GM18499 (cell line): ENCODE data around the gene OR52R1.
"Not testable (repeated sequence)": the region's sequence is repeated elsewhere in the genome, so short reads cannot be mapped to it uniquely, and the experiment has no call there.

Source experiments
- ATAC-seq: cut with Tn5 transposase; IDR thresholded peaks from one replicate; pipeline ENCODE4 v1.9.1; 2021; ENCODE audit warnings: moderate number of reproducible peaks; ENCODE audit not compliant: insufficient read depth, unreplicated experiment

OR52R1 gene

DNA sequence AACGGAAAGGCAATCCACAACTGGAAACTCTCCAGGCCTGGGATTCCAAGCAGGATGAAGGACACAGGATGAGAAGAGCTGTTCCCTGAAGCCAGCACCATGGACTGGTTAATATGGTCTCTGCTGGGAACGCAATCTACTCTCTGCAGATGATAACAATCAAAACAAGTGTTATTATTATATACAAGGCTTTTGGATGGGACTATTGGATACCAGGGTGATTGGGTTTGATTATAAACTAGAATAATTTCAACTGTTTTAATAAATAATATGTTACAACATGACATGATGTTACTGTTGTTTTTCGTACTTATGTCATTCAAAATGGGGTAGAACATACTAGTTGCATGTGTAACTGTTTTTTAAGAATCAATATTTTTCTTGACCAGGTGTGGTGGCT is at the start of gene OR52R1:
TSS of gene OR52R1 (minus strand) at position 101 of the 400 bp plus-strand sequence. CDS start at position 101, 0 bp downstream.
- ATAC-seq = no peak

DNA sequence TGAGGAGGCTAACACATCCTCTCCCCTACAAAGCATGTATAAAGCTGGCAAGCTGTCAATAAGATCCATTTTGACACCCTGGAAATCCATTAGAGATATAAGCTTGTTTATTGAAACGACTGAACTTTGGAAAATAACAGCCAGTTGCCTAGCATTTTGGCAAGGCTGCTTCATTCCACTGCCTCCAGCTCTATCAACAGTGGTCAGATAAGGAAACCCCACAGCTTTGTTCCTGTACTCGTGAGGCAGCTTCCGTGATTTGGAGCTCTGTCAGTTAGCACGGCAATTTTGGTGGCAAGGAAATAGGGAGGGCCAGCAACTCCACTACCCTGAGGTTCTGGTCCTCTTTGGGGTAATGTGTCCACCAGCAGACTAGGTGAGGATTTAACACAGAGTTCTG is 46.9 kb upstream of the OR52R1 start:
- ATAC-seq = no peak

DNA sequence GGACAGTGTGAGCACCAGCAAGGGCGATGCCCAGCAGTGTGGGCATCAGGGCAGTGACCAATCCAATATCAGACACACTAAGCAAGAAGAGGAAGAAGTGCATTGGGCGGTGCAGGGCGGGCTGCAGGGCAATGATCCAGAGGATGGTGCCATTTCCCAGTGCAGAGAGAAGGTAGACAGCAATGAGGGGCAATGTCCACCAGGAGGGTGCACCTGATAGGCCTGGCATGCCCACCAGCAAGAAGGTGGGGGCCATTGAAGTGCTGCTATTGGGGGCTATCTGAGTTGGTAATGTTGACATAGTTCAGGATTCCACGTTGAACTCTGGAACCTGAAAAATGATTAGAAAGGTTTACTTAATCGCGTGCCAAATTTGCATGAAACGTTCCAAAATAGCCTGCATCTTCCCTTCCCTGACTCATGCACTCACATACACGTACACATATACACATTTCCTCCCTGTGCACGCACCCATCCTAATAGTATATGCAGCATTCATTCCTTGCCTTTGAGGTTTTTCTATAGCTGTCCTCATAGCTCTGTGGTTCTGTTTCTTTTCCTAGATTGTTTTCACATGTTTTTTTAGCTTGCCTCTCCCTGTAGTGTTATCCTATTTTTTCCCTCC is 44.8 kb upstream of the OR52R1 start, which contains the start of gene OR51S1:
TSS of gene OR51S1 (minus strand) at position 301 of the 625 bp plus-strand sequence. CDS start at position 301, 0 bp downstream.
- ATAC-seq = no peak

- ATAC-seq = no peak
Measured at GRCh38 chr11:4839851-4840549, 35.8 kb upstream of the OR52R1 start.

DNA sequence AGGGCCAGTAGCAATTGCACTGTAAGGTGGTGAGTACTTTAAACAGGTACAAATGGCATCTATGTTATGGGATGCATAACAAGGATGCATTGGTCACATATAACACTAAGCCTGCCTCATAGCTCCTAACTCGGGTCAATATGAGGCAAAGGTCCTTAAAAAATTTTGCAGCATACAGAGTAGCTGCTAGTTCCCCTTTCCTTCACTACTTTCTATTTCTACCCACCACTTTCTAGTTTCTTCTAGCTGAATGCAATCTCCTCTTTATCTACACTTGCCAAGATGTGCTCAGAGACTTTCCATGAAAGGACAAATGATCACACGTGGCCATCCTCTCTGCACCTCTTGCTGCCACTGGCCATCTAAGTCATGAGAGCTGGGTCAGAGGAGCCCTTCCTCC is 26.7 kb upstream of the OR52R1 start:
- no peak for ATAC-seq

DNA sequence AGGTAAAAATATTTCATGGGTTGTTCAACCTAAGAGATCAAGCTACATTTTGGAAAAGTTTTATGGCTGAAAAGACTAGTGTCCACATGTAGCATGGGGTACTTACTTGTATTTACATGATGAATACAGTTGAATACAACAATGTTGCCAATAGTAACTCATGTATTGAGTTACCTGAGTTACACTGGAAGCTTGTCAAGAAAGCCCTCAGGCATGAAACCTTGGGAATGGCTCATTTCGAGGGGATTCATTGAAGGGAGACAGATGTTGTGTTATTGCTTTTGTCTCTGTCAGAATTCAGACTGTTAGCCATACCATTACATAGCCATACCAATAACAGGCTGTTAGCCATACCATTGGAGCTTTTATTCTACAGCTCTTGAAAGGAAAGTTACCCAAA is 26.2 kb upstream of the OR52R1 start:
- ATAC-seq = no peak

- no peak for ATAC-seq
Measured at GRCh38 chr11:4826425-4826824, 22.2 kb upstream of the OR52R1 start.

- no peak for ATAC-seq
Measured at GRCh38 chr11:4825132-4825531, 21.0 kb upstream of the OR52R1 start.

DNA sequence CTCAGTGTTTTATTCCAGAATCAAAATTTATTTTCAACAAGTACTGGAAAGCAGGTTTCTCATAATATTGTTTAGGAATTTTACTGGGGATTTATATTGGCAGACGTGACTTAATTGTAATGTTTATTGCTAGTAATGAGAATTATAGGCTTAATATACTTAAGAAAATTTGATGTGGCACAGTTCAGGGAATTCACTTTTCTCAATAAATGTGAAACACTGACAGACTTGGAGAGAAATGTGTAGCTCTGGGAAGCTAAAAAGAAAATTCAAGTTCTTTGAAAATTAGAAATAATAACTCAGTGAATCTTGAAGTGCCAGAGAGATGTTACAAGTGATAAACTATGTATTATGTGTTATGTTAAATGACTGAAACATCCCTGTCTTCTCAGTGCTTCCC is 16.8 kb upstream of the OR52R1 start, which contains the start of gene OR51F2:
TSS of gene OR51F2 (plus strand) at position 301 of the 400 bp plus-strand sequence. CDS start 101 bp downstream, outside the sequence.
- ATAC-seq = no peak

- ATAC-seq = no peak
Measured at GRCh38 chr11:4809246-4809645, 5.1 kb upstream of the OR52R1 start.

- ATAC-seq = no peak
Measured at GRCh38 chr11:4808476-4808875, 4.3 kb upstream of the OR52R1 start.

DNA sequence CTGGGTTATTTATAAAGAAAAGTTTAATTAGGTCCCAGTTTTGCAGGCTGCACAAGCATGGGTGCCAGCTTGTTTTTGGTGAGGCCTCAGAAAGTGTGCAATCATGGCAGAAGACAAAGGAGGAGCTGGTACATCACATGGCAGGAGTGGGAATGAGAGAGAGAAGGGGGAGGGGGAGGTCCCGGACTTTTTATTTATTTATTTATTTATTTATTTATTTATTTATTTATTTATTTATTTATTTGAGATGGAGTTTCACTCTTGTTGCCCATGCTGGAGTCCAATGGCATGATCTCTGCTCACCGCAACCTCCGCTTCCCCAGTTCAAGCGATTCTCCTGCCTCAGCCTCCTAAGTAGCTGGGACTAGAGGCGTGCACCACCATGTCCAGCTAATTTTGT is 2.9 kb downstream of the OR52R1 start:
- not testable (repeated sequence) for ATAC-seq

DNA sequence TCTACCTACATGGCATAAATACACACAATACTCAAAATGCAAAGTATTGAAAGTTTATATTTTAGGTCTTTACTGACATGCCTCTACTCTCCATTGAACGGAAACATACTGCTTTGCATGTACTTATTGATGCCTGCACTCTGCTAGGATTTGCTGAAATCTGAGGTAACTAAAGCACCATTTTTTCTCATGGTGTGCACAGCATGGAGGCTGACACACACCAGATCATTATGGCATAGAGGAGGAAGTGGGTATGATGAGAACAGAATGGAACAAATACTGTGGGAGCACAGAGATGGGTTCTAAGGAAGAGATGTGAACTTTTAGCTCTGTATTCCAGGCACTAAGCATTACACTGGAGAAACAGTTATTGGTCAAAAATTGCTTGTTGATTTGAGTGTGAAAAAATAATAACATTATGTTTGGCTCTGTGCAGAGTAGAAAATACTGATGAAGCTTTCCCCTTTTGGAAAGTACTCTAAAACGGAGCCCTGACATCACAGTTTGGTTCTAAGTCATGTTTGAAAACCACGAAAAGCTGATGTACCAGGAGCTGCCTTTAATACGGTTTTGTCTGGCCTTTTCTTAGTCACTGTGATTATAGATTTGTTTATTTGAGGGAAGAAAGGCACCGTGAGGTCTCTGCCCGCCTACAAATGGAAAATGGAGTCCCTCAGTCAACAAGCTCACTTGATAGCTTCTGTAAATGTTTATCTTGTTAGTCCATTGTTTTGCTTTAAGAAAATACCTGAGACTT is 5.6 kb downstream of the OR52R1 start:
- no peak for ATAC-seq

DNA sequence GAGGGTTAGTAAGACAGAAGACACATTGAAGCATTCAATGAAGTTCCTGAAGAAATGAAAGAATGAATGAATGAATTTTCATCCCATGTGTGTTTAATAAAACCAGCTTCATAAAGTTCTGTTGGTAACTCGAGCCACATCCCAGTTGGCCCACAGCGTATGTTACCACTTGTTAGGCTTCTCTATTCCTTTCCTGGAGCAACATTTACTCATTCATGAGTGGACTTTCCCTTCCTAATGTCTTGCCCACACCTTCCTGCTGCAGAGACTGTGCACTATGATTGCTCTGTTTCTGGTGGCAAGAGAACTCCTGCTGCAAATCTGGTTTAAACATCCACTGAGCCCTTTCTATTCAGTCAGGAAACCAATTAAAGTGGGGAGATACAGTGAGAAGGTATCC is 7.0 kb downstream of the OR52R1 start:
- no peak for ATAC-seq

DNA sequence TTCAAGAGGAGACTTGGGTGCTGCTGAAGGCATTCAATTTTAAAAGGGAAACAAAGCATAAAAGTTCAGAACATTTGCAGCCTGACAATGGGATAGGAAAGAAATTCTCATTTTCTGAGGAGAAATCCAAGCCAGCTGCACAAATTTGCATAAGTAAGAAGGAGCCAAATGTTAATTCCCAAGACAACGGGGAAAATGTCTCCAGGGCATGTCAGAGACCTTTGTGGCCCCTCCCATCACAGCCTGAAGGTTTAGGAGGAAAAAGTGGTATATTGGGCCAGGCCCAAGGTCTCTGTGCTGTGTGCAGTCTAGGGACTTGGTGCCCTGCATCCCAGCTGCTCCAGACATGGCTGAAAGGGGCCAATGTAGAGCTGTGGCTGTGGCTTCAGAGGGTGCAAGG is 21.7 kb downstream of the OR52R1 start:
- ATAC-seq = no peak

DNA sequence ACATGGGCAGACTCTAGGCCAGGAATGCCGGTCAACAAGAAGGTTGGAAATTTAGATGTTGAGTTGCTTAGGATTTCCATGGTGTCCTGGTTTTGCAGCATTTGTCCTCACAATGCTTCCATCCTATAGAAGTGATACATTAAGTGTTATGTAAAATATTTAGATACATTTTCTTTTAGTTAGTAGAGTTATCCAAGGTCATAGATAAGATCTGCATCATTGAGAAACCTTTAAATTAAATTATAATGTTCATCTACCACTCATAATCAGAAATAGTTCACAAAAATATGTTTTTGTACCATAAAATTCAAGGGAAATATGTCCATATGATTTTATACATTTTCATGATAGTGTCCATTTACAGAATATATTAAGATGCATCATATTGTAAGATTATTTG is 34.3 kb downstream of the OR52R1 start, which contains the start of gene OR51F1:
TSS of gene OR51F1 (minus strand) at position 101 of the 400 bp plus-strand sequence. CDS start at position 101, 0 bp downstream.
- no peak for ATAC-seq

GRCh38 chr11:4768094-4768493 is 36.1 kb downstream of the OR52R1 start:
- no peak for ATAC-seq

- no peak for ATAC-seq
Measured at GRCh38 chr11:4766420-4767043, 37.6 kb downstream of the OR52R1 start.

- ATAC-seq = no peak
Measured at GRCh38 chr11:4763096-4763495, 41.1 kb downstream of the OR52R1 start.
